Activated CD8-positive, alpha-beta memory T cell treated with anti-CD3 and anti-CD28 coated beads, Interleukin-2, amount 50 U/mL, for 4 hours (primary cell): ENCODE data around the gene SNRPD3.

Experiments
- DNase-seq: peaks from one replicate; pipeline ENCODE4 v3.0.0-alpha.2; 2020

The SNRPD3 gene

GRCh38 chr22:24576778-24577177 lies 21.0 kb downstream of the SNRPD3 start:
- DNase-seq = no peak

GRCh38 chr22:24578355-24579257 lies 22.8 kb downstream of the SNRPD3 start:
- no peak for DNase-seq

- DNase-seq = no peak
Measured at GRCh38 chr22:24579258-24579601, 23.4 kb downstream of the SNRPD3 start.

- DNase-seq = no peak
Measured at GRCh38 chr22:24580276-24580675, 24.5 kb downstream of the SNRPD3 start.

GRCh38 chr22:24582056-24582814 lies 26.4 kb downstream of the SNRPD3 start:
- DNase-seq = no peak

- DNase-seq = no peak
Measured at GRCh38 chr22:24583221-24584165, 27.7 kb downstream of the SNRPD3 start.

- no peak for DNase-seq
Measured at GRCh38 chr22:24584166-24584790, 28.5 kb downstream of the SNRPD3 start.

- no peak for DNase-seq
Measured at GRCh38 chr22:24584871-24585411, 29.1 kb downstream of the SNRPD3 start.

GRCh38 chr22:24585461-24585860 lies 29.7 kb downstream of the SNRPD3 start:
- no peak for DNase-seq

- DNase-seq = no peak
Measured at GRCh38 chr22:24585927-24586546, 30.2 kb downstream of the SNRPD3 start.

- DNase-seq = no peak
Measured at GRCh38 chr22:24587251-24587650, 31.5 kb downstream of the SNRPD3 start.

- no peak for DNase-seq
Measured at GRCh38 chr22:24587948-24588347, 32.1 kb downstream of the SNRPD3 start.

- DNase-seq = no peak
Measured at GRCh38 chr22:24588381-24588756, 32.6 kb downstream of the SNRPD3 start.

- no peak for DNase-seq
Measured at GRCh38 chr22:24588757-24589481, 33.1 kb downstream of the SNRPD3 start.

GRCh38 chr22:24589518-24590030 lies 33.8 kb downstream of the SNRPD3 start:
- DNase-seq = no peak

GRCh38 chr22:24590596-24591173 lies 34.9 kb downstream of the SNRPD3 start:
- no peak for DNase-seq

- DNase-seq = no peak
Measured at GRCh38 chr22:24591286-24591830, 35.6 kb downstream of the SNRPD3 start.

GRCh38 chr22:24592058-24592850 lies 36.5 kb downstream of the SNRPD3 start:
- no peak for DNase-seq

GRCh38 chr22:24592851-24593558 lies 37.2 kb downstream of the SNRPD3 start, which contains the start of gene LRRC75B:
Gene LRRC75B (minus strand): TSS chr22:24593073. CDS start chr22:24593039, 34 bp downstream.
- no peak for DNase-seq
